ENCODE results near the gene KCNJ6.

- TF ChIP-seq CTCF (IDR thresholded peaks at IDR 0.05; ENCODE audit: low read length) (peak; percentile 49), EZH2 (IDR thresholded peaks at IDR 0.05; ENCODE audit: borderline replicate concordance, low read length) (no peak)
Observed at GRCh38 chr21:37642493-37642892, 273.8 kb downstream of the KCNJ6 start.
